ENCODE results near the gene CHD9.

Gene CHD9

GRCh38 chr16:53099318-53100130 lies 44.7 kb downstream of the CHD9 start:
- no peaks in the 10 kb centered on the region for H3K27me3 Mint-ChIP-seq (ENCODE audit: low read depth, poor library complexity)
- H3K27ac Mint-ChIP-seq, result peak overlapping the region; percentile 92
- no peak for TF ChIP-seq CTCF (IDR thresholded peaks at IDR 0.05)
- peak overlapping the region; percentile 76 for H3K4me3 Mint-ChIP-seq
- peak; percentile 67 for DNase-seq
- H3K9me3 Mint-ChIP-seq, result no peaks in the 10 kb centered on the region
- peaks cover 50% of the 10 kb centered on the region for H3K4me1 Mint-ChIP-seq
- no peaks in the 10 kb centered on the region for H3K36me3 Mint-ChIP-seq (ENCODE audit: low read depth)

DNA sequence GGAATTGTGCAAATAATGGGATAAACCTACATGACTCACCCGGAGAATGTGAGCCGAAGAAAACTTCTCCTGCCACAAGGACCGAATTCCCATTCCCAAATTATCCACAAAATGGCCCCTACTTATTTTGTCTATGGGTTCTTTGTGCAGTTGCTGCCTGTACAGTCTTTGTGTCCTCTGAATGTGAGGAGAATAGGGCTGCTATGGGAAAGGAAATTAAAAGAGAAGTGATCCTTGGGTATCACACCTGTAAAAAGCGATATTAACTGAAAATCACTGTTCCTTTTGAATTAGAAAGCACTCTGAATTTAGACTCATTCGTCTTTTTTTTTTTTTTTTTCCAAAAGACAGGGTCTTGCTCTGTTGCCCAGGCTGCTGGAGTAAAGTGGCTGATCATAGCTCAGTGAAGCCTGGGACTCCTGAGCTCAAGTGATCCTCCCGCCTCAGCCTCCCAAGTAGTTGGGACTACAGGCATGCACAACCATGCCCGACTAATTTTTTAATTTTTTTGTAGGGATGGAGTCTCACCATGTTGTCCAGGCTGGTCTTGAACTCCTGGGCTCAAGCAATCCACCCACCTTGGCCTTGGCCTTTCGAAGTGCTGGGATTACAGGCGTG lies 45.4 kb downstream of the CHD9 start:
- Mint-ChIP-seq H3K27me3 (ENCODE audit: low read depth, poor library complexity) (no peaks in the 10 kb centered on the region), H3K36me3 (ENCODE audit: low read depth) (no peaks in the 10 kb centered on the region), H3K9me3 (no peaks in the 10 kb centered on the region), H3K27ac (no peak overlapping the region), H3K4me3 (peak overlapping the region; percentile 76), H3K4me1 (peaks cover 43% of the 10 kb centered on the region)
- no peak for TF ChIP-seq CTCF (IDR thresholded peaks at IDR 0.05)
- no peak for DNase-seq

DNA sequence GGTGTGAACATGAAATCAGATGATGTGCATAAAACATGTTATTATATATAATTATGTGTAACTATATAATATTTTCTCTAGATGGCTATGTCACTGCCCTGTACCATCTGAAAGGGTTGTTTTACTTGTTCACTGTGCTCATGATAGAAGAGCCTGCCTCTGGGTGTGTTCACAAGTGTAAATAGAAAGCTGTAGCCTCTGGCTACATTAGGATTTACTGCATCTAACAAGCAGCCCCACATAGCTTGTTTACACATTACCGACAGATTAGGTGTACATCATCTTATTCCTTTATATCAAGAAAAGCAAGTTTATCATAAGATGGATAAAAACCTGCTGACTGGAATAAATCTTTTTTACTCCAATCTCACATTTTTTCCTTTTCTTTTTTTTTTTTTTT lies 46.1 kb downstream of the CHD9 start:
- no peak for TF ChIP-seq CTCF (IDR thresholded peaks at IDR 0.05)
- peaks cover 43% of the 10 kb centered on the region for H3K4me1 Mint-ChIP-seq
- H3K9me3 Mint-ChIP-seq, result no peaks in the 10 kb centered on the region
- no peak for DNase-seq
- no peaks in the 10 kb centered on the region for H3K36me3 Mint-ChIP-seq (ENCODE audit: low read depth)
- no peak overlapping the region for H3K27ac Mint-ChIP-seq
- no peaks in the 10 kb centered on the region for H3K27me3 Mint-ChIP-seq (ENCODE audit: low read depth, poor library complexity)
- H3K4me3 Mint-ChIP-seq, result peak overlapping the region; percentile 54

- Mint-ChIP-seq H3K4me3 (no peak overlapping the region), H3K4me1 (peaks cover 31% of the 10 kb centered on the region), H3K27ac (no peak overlapping the region), H3K36me3 (ENCODE audit: low read depth) (peaks cover 9% of the 10 kb centered on the region), H3K9me3 (no peaks in the 10 kb centered on the region), H3K27me3 (ENCODE audit: low read depth, poor library complexity) (no peaks in the 10 kb centered on the region)
- TF ChIP-seq CTCF (IDR thresholded peaks at IDR 0.05), result no peak
- no peak for DNase-seq
Measured at GRCh38 chr16:53103811-53104210, 49.0 kb downstream of the CHD9 start.

- Mint-ChIP-seq H3K9me3 (no peaks in the 10 kb centered on the region), H3K36me3 (ENCODE audit: low read depth) (peaks cover 9% of the 10 kb centered on the region), H3K27ac (no peak overlapping the region), H3K4me1 (peaks cover 13% of the 10 kb centered on the region), H3K27me3 (ENCODE audit: low read depth, poor library complexity) (no peaks in the 10 kb centered on the region), H3K4me3 (no peak overlapping the region)
- DNase-seq, result no peak
- TF ChIP-seq CTCF (IDR thresholded peaks at IDR 0.05), result no peak
Measured at GRCh38 chr16:53105565-53105964, 50.8 kb downstream of the CHD9 start.

Data from nephron progenitor cell (in vitro differentiated cells).